CD4-positive, alpha-beta T cell treated with Interleukin-17A for 4 hours (primary cell): ENCODE measurements around the gene NTRK2.

Experiments used
- DNase-seq: peaks from one replicate; pipeline ENCODE4 v3.0.0-alpha.2; 2020; ENCODE audit warnings: mixed read lengths

The NTRK2 gene

GRCh38 chr9:84949971-84950370 is 280.4 kb downstream of the NTRK2 start:
- DNase-seq: no peak

GRCh38 chr9:84950879-84951811 is 281.6 kb downstream of the NTRK2 start:
- no peak for DNase-seq

GRCh38 chr9:84953252-84953773 is 283.8 kb downstream of the NTRK2 start:
- DNase-seq: no peak

- peak; percentile 5 for DNase-seq
Observed at GRCh38 chr9:84953797-84954705, 284.5 kb downstream of the NTRK2 start.

GRCh38 chr9:84955155-84955554 is 285.6 kb downstream of the NTRK2 start:
- DNase-seq: no peak

- no peak for DNase-seq
Observed at GRCh38 chr9:84955971-84956370, 286.4 kb downstream of the NTRK2 start.

- no peak for DNase-seq
Observed at GRCh38 chr9:84959339-84959738, 289.8 kb downstream of the NTRK2 start.

- DNase-seq: no peak
Observed at GRCh38 chr9:84966876-84967830, 297.6 kb downstream of the NTRK2 start.

- DNase-seq: no peak
Observed at GRCh38 chr9:84969084-84969483, 299.6 kb downstream of the NTRK2 start.

- no peak for DNase-seq
Observed at GRCh38 chr9:84969736-84970135, 300.2 kb downstream of the NTRK2 start.

GRCh38 chr9:84970432-84970831 is 300.9 kb downstream of the NTRK2 start:
- no peak for DNase-seq

GRCh38 chr9:84971571-84971970 is 302.0 kb downstream of the NTRK2 start:
- DNase-seq: no peak

GRCh38 chr9:84974258-84974657 is 304.7 kb downstream of the NTRK2 start:
- DNase-seq: no peak

GRCh38 chr9:84974855-84975254 is 305.3 kb downstream of the NTRK2 start:
- DNase-seq: no peak

GRCh38 chr9:84975926-84976325 is 306.4 kb downstream of the NTRK2 start:
- no peak for DNase-seq

- DNase-seq: no peak
Observed at GRCh38 chr9:84978661-84979060, 309.1 kb downstream of the NTRK2 start.

GRCh38 chr9:84983749-84984148 is 314.2 kb downstream of the NTRK2 start:
- no peak for DNase-seq

- DNase-seq: no peak
Observed at GRCh38 chr9:84988621-84989020, 319.1 kb downstream of the NTRK2 start.

- DNase-seq: no peak
Observed at GRCh38 chr9:84990416-84990815, 320.9 kb downstream of the NTRK2 start.

GRCh38 chr9:84990850-84991513 is 321.5 kb downstream of the NTRK2 start:
- no peak for DNase-seq

GRCh38 chr9:84991514-84991870 is 322.0 kb downstream of the NTRK2 start:
- DNase-seq: no peak

GRCh38 chr9:84992381-84992780 is 322.9 kb downstream of the NTRK2 start:
- no peak for DNase-seq
